H9 (cell line): ENCODE data around the gene SERF1B. TPM values are rescaled to one million over a fixed set of nuclear protein-coding genes. Genes with fewer than 3 reads are reported as not detected.
"Not testable (repeated sequence)": the region's sequence is repeated elsewhere in the genome, so short reads cannot be mapped to it uniquely, and the experiment has no call there.

ENCODE experiments used
- DNase-seq: peaks from one replicate; pipeline ENCODE4 v3.0.0-alpha.2; 2017
- H2AFZ ChIP-seq: one replicate; pipeline ENCODE4 v1.6.1; 2013; ENCODE audit warnings: mild to moderate bottlenecking, low read length, control low read depth, moderate library complexity
- H2AK5ac ChIP-seq: 2 replicates; pipeline ENCODE4 v1.6.1; 2013; ENCODE audit warnings: low read length, control low read depth, mixed read lengths; ENCODE audit not compliant: insufficient read length
- H2BK120ac ChIP-seq: one replicate; pipeline ENCODE4 v1.6.1; 2013; ENCODE audit warnings: low read depth, mild to moderate bottlenecking, low read length, control low read depth, inconsistent platforms; ENCODE audit not compliant: poor library complexity, severe bottlenecking
- H2BK12ac ChIP-seq: 2 replicates; pipeline ENCODE4 v1.6.1; 2013; ENCODE audit warnings: low read length, control low read depth, mixed read lengths, low read depth; ENCODE audit not compliant: insufficient read length
- H2BK15ac ChIP-seq: 2 replicates; pipeline ENCODE4 v1.6.1; 2013; ENCODE audit warnings: low read depth, low read length, control low read depth
- H2BK20ac ChIP-seq: one replicate; pipeline ENCODE4 v1.6.1; 2013; ENCODE audit warnings: low read depth, mild to moderate bottlenecking, low read length, control low read depth, inconsistent platforms; ENCODE audit not compliant: poor library complexity, severe bottlenecking
- H2BK5ac ChIP-seq: 2 replicates; pipeline ENCODE4 v1.6.1; 2013; ENCODE audit warnings: low read length, control low read depth, mixed read lengths; ENCODE audit not compliant: insufficient read length
- H3K14ac ChIP-seq: 2 replicates; pipeline ENCODE4 v1.6.1; 2013; ENCODE audit warnings: low read length, control low read depth; ENCODE audit not compliant: insufficient read depth
- H3K18ac ChIP-seq: 2 replicates; pipeline ENCODE4 v1.6.1; 2013; ENCODE audit warnings: low read depth, mild to moderate bottlenecking, mixed read lengths, low read length, control low read depth; ENCODE audit not compliant: insufficient read length
- H3K23ac ChIP-seq: 2 replicates; pipeline ENCODE4 v1.6.1; 2013; ENCODE audit warnings: low read length, control low read depth, mixed read lengths, low read depth; ENCODE audit not compliant: insufficient read length
- H3K23me2 ChIP-seq: 2 replicates; pipeline ENCODE4 v1.6.1; 2013; ENCODE audit warnings: low read depth, mild to moderate bottlenecking, mixed read lengths, low read length, control low read depth; ENCODE audit not compliant: insufficient read length, poor library complexity, severe bottlenecking
- H3K27ac ChIP-seq: 2 replicates; pipeline ENCODE4 v1.5.1; 2013; ENCODE audit warnings: low read length, control low read depth, mixed read lengths, low read depth; ENCODE audit not compliant: insufficient read length
- H3K27me3 ChIP-seq: 2 replicates; pipeline ENCODE4 v1.6.1; 2013; ENCODE audit warnings: low read length, control low read depth, inconsistent platforms; ENCODE audit not compliant: insufficient read depth
- H3K4ac ChIP-seq: 2 replicates; pipeline ENCODE4 v1.6.1; 2013; ENCODE audit warnings: low read depth, mild to moderate bottlenecking, control low read depth, inconsistent platforms, low read length, moderate library complexity
- H3K4me1 ChIP-seq: 2 replicates; pipeline ENCODE4 v1.6.1; 2013; ENCODE audit warnings: low read length, control low read depth, inconsistent platforms; ENCODE audit not compliant: insufficient read depth
- H3K4me2 ChIP-seq: 2 replicates; pipeline ENCODE4 v1.6.1; 2013; ENCODE audit warnings: low read length, control low read depth, mixed read lengths; ENCODE audit not compliant: insufficient read length, insufficient read depth
- H3K56ac ChIP-seq: 2 replicates; pipeline ENCODE4 v1.6.1; 2013; ENCODE audit warnings: low read depth, mild to moderate bottlenecking, mixed read lengths, low read length, control low read depth; ENCODE audit not compliant: insufficient read length
- H3K79me1 ChIP-seq: 2 replicates; pipeline ENCODE4 v1.6.1; 2013; ENCODE audit warnings: low read depth, mild to moderate bottlenecking, moderate library complexity, low read length, control low read depth, inconsistent platforms; ENCODE audit not compliant: insufficient read depth, poor library complexity, severe bottlenecking
- H3K79me2 ChIP-seq: 2 replicates; pipeline ENCODE4 v1.6.1; 2013; ENCODE audit warnings: low read length, control low read depth, inconsistent platforms; ENCODE audit not compliant: insufficient read depth
- H3K9ac ChIP-seq: 2 replicates; pipeline ENCODE4 v1.6.1; 2013; ENCODE audit warnings: low read length, control low read depth, mixed read lengths; ENCODE audit not compliant: insufficient read length; ENCODE audit errors: extremely low read depth
- H3K9me3 ChIP-seq: one replicate; pipeline ENCODE4 v1.6.1; 2013; ENCODE audit warnings: low read depth, low read length, inconsistent platforms; ENCODE audit not compliant: control insufficient read depth
- H3T11ph ChIP-seq: one replicate; pipeline ENCODE4 v1.6.1; 2013; ENCODE audit warnings: mild to moderate bottlenecking, low read length, control low read depth, inconsistent platforms
- H4K20me1 ChIP-seq: one replicate; pipeline ENCODE4 v1.6.1; 2013; ENCODE audit not compliant: control insufficient read depth, insufficient read length, insufficient read depth
- H4K5ac ChIP-seq: 2 replicates; pipeline ENCODE4 v1.6.1; 2013; ENCODE audit warnings: low read depth, mild to moderate bottlenecking, mixed read lengths, low read length, control low read depth; ENCODE audit not compliant: insufficient read length
- H4K8ac ChIP-seq: replicated peaks from 2 replicates; pipeline ENCODE4 v1.6.1; 2013; ENCODE audit warnings: low read length, control low read depth, mixed read lengths, low read depth; ENCODE audit not compliant: insufficient read length
- H4K91ac ChIP-seq: 2 replicates; pipeline ENCODE4 v1.6.1; 2013; ENCODE audit warnings: low read depth, mild to moderate bottlenecking, moderate library complexity, mixed read lengths, low read length, control low read depth; ENCODE audit not compliant: insufficient read length
- H3K27ac Mint-ChIP-seq, 3 experiments: 2 replicates in 2 of 3; 3 replicates in 1 of 3; pipeline ENCODE4 v1.8.0; 2020 to 2021; ENCODE audit warnings: mixed read lengths in 3 of 3, mild to moderate bottlenecking in 1 of 3, moderate library complexity in 1 of 3
- H3K27me3 Mint-ChIP-seq: 2 replicates; pipeline ENCODE4 v1.8.0; 2021; ENCODE audit warnings: low read depth, mild to moderate bottlenecking, moderate library complexity, mixed read lengths
- H3K36me3 Mint-ChIP-seq, 3 experiments: 2 replicates in 2 of 3; 3 replicates in 1 of 3; pipeline ENCODE4 v1.8.0; 2020 to 2021; ENCODE audit warnings: low read depth in 3 of 3, mixed read lengths in 3 of 3; ENCODE audit not compliant: insufficient read depth in 1 of 3
- H3K4me1 Mint-ChIP-seq, 2 experiments: 2 replicates each; pipeline ENCODE4 v1.8.0; 2020; ENCODE audit warnings: mixed read lengths in 2 of 2
- H3K4me3 Mint-ChIP-seq, 2 experiments: 2 replicates in 1 of 2; 3 replicates in 1 of 2; pipeline ENCODE4 v1.8.0; 2020 to 2021; ENCODE audit warnings: mild to moderate bottlenecking in 2 of 2, mixed read lengths in 2 of 2, moderate library complexity in 1 of 2
- H3K9me3 Mint-ChIP-seq, 2 experiments: 2 replicates in 1 of 2; 3 replicates in 1 of 2; pipeline ENCODE4 v1.8.0; 2020; ENCODE audit warnings: mild to moderate bottlenecking in 2 of 2, mixed read lengths in 2 of 2, moderate library complexity in 1 of 2
- WGBS: extraction: QIAGEN DNeasy Blood & Tissue Kit; methylation state at CpG from one replicate; pipeline ENCODE4 v1.1.7; 2013; ENCODE audit warnings: missing lambda C conversion rate, low lambda C conversion rate, mixed read lengths; ENCODE audit not compliant: insufficient read length; ENCODE audit errors: extremely low coverage; 5-methylcytosine and 5-hydroxymethylcytosine counted together
- total RNA-seq: library from RNA; stranded (reverse); gene quantifications from 2 replicates; pipeline ENCODE4 v1.2.1, GENCODE V29; 2021

Gene SERF1B
- total RNA-seq, 1 experiment from 2014 or later: 48.0 TPM

GRCh38 chr5:70077632-70078031 lies 52.6 kb downstream of the SERF1B start:
- H2BK120ac ChIP-seq, H3K27ac ChIP-seq, H4K8ac ChIP-seq, H4K5ac ChIP-seq, H3K4me3 Mint-ChIP-seq, DNase-seq, H3K18ac ChIP-seq, H3K4ac ChIP-seq, H3K79me1 ChIP-seq, H3K36me3 Mint-ChIP-seq, H2AK5ac ChIP-seq, H3K9me3 ChIP-seq, H3K23ac ChIP-seq, H3K9ac ChIP-seq, H3K27me3 ChIP-seq, H3K14ac ChIP-seq, H3K4me2 ChIP-seq, H2BK20ac ChIP-seq, H2BK5ac ChIP-seq, H3K9me3 Mint-ChIP-seq, H2AFZ ChIP-seq, H4K91ac ChIP-seq, H3K27me3 Mint-ChIP-seq, H3K4me1 Mint-ChIP-seq, H3T11ph ChIP-seq, H3K56ac ChIP-seq, H3K27ac Mint-ChIP-seq, H3K79me2 ChIP-seq, H3K23me2 ChIP-seq, H2BK12ac ChIP-seq, H4K20me1 ChIP-seq, H3K4me1 ChIP-seq, H2BK15ac ChIP-seq: not testable (repeated sequence)
- no CpG with 5 or more reads among the region's 8 CpGs for WGBS

- not testable (repeated sequence) for H3K9ac ChIP-seq, H3K4me3 Mint-ChIP-seq, H2BK15ac ChIP-seq, H4K5ac ChIP-seq, H3K36me3 Mint-ChIP-seq, H3K27ac ChIP-seq, H3K56ac ChIP-seq, H4K20me1 ChIP-seq, H3K4me1 Mint-ChIP-seq, H3K27me3 ChIP-seq, H3K79me2 ChIP-seq, H2BK5ac ChIP-seq, H2AK5ac ChIP-seq, H2AFZ ChIP-seq, H3K4ac ChIP-seq, H3K4me2 ChIP-seq, H3K4me1 ChIP-seq, H3K27ac Mint-ChIP-seq, H3K18ac ChIP-seq, H3K79me1 ChIP-seq, H3K14ac ChIP-seq, H2BK12ac ChIP-seq, H4K8ac ChIP-seq, DNase-seq, H3K9me3 ChIP-seq, H3K23ac ChIP-seq, H3K23me2 ChIP-seq, H3K27me3 Mint-ChIP-seq, H4K91ac ChIP-seq, H2BK120ac ChIP-seq, H2BK20ac ChIP-seq, H3K9me3 Mint-ChIP-seq, H3T11ph ChIP-seq
- WGBS: no CpG with 5 or more reads among the region's 1 CpG
Observed at GRCh38 chr5:70088907-70089464, 63.9 kb downstream of the SERF1B start.
